NCI-H2196 (cell line): ENCODE results near the gene GP1BA.
"Not testable (repeated sequence)": the region's sequence is repeated elsewhere in the genome, so short reads cannot be mapped to it uniquely, and the experiment has no call there.

Source experiments
- DNase-seq: peaks from one replicate; lab custom pipeline; 2025; ENCODE audit not compliant: unreplicated experiment; lab: John Stamatoyannopoulos, UW

Gene GP1BA

DNA sequence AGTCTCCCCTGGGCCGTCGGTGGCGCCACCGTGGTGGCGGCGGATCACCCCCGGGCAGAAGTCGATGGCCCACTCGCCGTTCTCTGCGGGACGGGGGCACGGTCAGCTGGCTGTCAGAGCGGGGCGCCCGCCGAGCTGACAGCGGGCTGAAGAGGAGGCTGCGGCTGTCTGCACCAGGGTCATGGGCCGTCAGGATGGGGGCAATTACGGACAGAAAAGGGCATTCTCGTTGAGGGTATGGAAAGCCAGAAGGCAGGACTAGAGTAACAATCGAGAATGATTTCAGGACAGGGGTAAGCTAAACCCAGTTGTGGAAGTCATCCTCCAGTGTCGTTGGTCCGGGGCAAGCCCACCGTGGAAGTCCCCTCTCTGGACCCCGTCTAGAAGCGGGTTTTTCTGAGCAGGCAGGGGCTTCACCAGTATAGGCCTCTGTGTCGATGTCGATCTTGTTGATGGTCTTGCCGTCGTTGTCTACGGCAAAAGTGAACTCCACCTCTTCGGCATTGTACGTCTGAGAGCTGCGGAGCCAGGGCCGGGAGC is 30.9 kb upstream of the GP1BA start:
- no peak for DNase-seq

DNA sequence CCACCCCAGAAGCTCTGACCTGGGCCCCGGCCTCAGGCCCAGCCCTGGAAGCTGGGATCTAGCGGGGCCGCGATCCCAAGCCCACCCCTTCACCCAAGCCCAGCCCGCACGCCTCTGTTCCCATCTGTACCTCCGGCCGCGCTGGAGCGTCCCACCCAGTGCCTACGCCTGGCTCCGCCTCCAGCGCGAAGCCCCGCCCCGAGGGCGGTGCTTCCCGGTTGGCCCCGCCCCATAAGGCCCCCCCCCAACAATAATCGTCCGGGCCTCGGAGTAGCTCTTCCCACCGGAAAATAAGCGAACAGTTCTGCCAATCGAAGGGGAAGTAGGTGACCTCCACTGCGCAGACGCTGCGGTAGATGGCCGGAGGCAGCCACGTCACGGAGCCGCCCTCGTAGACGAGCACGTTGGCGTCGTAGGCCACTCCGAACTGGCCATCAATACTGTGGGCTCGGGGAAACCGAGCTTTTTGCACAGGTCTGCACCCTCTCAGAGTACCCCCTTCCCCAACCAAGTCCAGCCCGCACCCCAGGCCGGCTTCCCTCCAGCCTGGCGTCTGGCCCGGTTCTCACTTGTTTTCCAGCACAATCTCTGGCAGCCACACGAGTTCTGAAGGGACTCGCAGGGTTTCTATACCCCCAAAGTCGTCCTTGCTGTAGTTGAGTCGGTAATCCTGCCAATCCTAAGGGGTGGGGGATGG is 30.3 kb upstream of the GP1BA start:
- DNase-seq, result no peak

DNA sequence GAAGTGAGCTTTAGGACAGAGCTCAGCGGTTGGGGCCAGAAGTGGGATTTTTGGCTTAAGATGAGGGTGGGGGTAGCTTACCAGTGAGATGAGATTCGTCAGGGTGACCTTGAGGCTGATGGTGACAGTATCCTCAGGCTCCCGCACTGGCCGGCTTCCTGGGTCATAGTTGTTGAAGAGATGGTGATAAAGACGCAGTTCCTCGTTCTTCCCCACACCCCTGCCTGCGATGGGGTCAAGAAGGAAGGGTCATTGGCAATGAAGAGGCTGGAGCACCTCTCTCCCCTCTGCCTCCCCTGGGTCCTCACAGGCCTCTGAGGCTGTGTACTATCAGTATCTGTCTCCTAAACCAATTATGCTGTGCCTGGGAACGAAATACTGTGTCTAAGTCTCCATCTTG is 29.5 kb upstream of the GP1BA start:
- DNase-seq, result no peak

DNA sequence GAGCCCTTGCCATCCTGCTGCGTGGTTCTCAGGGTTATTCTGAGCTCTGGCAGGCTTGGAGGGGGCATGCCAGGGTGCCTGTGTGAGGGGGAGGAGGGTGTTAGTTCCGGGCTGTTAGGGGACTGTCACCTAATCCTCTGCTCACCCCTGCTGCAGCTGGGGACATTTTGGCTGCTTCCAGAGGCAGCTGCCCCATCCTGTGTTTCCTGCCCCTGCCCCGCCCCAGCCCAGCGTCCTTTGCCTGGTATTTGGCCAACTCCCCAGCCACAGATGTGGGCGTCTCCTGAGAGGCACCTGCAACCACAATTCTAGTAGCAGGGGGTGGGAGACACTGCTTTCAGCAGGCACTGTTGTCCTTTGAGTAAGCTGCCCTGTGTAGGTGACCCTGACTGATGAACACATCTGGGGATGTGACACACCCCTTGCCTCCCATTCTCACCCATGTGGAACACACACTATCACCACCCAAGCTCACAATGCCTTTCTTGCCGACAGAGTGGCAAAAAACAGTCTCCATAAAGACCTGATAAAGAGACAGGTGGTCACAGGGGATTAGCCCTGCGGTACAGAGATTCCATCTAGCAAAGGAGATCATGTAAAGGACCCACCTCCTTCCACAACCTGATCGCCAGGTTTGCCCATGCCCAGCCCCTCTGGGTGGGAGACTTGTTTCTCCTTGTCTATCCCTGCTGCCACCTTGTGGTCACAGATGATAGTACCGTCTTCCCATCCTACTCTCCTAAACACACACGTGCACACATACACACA is 28.8 kb upstream of the GP1BA start, which contains the start of gene CHRNE:
TSS of gene CHRNE (minus strand) at position 48 of the 768 bp plus-strand sequence. CDS start at position 13, 35 bp downstream.
- DNase-seq, result peak; percentile 66

DNA sequence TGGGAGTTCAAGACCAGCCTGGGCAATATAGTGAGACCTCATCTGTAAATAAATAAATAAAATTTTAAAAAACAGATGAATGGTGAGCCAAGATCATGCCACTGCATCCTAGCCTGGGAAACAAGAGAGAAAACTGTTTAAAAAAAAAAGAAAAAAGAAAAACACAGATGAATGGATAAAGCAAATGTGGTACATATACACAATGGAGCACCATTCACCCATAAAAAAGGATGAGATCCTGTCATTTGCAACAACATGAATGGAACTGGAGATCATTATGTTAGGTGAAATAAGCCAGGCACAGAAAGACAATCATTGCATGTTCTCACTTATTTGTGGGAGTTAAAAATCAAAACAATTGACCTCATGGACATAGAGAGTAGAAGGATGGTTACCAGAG is 25.4 kb upstream of the GP1BA start:
- DNase-seq, result not testable (repeated sequence)

DNA sequence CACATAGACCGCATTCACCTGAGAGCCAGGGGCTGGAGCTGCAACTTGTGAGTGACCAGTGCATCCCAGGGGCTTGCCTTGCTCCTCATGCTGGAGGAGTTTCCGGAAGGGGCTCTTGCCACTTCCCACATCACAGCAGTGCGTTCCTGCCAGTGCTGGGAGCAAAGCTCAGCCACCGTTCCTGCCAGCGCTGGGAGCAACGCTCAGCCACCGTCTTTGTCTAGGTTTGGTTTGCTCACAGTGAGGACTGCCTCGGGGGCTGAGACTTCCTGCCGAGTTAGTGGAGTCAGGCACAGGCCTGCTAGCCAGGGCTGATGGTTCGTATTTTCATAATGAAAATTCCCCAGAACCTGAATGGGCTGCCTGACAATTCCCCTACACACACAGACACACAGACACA is 23.8 kb upstream of the GP1BA start:
- DNase-seq, result no peak

DNA sequence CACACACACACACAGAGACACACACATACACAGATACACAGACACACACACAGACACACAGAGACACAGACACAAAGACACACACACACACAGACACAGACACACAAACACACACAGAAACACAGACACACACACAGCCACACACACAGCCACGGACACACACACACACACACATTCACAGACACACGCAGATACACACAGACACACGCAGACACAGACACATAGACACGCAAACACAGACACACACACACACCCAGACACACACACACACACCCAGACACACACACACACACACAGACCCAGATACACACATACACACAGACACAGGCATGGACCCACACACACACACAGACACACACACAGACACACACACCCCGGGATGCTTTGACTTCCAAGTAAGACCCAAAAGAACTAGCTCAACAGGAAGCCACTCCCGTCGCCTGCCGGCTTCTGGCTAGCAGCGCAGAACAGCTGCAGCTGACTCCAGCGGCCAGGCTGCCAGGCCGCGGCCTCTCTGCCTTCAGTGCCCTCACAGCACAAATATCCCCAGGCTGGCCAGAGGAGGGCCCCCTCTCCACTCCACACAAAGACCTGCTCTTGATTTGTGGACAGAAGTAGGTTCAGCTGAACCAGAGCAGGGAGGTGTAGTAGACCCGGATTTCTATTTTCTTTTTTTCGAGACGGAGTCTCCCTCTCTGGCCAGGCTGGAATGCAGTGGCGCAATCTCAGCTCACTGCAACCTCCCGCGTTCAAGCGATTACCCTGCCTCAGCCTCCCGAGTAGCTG is 23.2 kb upstream of the GP1BA start:
- peak; percentile 72 for DNase-seq

DNA sequence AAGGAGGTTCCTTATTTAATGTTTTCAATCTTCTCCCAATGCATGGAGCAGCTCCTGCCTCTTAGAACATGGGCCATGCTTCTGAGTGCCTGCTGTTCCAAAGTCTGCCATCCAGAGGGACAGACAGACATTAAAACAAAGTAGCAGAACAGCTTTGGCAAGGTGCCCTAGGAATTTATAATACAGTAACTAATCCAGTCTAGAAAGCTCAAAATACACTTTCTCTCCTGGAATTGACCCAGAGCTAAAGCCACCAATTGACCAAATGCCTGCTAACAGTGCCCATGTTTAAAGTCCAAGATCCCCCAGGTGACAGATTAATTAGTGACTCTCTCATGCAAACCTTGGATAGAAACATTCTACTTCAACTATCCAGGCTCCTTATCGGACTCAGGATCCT is 18.1 kb upstream of the GP1BA start:
- DNase-seq, result no peak

DNA sequence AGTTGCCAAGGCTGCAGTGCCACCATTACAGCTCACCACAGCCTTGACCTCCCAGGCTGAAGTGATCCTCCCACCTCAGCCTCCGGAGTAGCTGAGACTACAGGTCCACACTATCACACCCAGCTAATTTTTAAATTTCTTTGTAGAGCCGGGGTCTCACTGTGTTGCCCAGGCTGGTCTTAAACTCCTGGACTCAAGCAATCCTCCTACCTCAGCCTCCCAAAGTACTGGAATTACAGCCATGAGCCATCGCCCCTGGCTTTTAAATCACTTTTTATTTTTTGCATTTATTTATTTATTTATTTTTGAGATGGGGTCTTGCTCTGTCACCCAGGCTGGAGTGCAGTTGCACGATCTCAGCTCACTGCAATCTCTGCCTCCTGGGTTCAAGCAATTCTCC is 17.5 kb upstream of the GP1BA start:
- not testable (repeated sequence) for DNase-seq

DNA sequence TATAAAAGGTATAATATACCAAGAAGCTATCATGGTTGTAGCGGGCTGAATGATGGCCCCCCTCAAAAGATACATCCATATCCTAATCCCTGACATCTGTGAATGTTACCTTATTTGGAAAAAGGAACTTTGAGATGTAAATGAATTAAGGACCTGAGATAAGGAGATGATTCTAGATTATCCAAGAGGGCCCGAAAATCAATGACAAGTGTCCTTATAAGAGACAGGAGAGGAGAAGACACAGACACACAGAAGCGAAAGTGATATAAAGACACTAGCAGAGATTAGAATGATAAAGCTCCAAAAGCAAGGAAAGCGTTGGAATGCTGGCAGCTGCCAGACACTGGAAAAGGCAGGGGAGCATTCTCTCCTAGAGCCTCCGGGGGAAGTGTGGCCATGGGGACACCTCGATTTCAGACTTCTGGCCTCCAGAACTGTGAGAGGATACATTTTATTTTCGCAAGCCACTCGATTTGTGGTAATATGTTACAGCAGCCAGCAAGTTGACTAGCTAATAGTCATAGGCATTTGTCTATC is 12.5 kb upstream of the GP1BA start:
- DNase-seq, result no peak

DNA sequence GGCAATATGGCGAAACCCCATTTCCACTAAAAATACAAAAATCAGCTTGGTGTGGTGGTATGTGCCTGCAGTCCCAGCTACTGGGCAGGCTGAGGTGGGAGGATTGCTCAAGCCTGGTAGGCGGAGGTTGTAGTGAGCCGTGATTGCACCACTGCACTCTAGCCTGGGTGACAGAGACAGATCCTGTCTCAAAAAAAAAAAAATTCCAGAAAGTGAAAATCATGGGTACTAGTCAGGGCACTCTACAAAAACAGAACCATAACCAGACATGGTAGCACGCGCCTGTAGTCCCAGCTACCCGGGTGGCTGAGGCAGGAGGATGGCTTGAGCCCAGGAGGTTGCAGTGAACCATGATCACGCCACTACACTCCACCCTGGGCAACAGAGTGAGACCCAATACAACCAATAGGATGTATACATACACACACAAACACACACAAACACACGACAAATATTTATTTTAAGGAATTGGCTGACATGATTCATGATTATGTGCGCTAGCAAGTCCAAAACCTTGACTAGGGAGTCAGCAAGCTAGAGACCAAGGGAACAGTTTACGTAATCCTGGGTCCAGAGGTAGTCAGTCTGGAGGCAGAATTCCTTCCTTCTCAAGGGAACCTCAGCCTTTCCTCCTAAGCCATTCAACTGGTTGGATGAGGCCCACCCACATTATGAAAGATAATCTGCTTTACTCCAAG is 11.6 kb upstream of the GP1BA start:
- DNase-seq, result no peak

DNA sequence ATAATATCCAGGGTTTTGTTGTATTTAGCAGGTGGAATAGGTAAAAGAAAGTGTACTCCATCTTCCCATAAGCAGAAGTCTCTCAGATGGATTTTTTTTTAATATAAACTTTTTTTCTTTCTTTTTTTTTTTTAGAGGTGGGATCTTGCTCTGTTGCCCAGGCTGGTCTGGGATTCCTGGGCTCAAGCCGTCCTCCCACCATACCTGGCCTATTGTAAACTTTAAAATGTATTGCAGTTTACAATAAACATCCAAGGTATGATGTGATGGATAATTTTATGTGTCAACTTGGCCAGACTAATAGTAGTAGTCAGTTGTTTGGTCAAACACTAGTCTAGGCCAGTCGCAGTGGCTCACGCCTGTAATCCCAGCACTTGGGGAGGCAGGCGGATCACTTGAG is 10.8 kb upstream of the GP1BA start:
- no peak for DNase-seq

DNA sequence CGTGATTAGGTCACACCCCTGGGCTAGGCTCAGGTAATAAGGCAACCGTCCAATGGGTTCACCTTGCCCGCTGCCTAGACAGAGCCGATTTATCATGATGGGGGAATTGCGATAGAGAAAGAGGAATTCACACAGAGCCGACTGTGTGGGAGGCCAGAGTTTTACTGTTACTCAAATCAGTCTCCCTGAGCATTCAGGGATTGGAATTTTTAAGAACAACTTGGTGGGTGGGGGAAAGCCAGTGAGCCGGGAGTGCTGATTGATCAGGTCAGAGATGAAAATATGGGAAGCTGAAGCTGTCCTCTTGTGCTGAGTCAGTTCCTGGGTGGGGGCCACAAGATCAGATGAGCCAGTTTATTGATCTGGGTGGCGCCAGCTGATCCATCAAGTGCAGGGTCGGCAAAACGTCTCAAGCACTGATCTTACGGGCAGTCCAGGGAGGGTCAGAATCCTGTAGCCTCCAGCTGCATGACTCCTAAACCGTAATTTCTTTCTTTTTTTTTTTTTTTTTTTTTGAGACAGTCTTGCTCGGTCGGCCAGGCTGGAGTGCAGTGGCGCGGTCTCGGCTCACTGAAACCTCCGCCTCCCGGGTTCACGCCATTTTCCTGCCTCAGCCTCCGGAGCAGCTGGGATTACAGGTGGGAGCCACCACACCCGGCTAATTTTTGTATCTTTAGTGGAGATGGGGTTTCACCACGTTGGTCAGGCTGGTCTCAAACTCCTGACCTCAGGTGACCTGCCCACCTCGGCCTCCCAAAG is 5.3 kb upstream of the GP1BA start:
- not testable (repeated sequence) for DNase-seq

DNA sequence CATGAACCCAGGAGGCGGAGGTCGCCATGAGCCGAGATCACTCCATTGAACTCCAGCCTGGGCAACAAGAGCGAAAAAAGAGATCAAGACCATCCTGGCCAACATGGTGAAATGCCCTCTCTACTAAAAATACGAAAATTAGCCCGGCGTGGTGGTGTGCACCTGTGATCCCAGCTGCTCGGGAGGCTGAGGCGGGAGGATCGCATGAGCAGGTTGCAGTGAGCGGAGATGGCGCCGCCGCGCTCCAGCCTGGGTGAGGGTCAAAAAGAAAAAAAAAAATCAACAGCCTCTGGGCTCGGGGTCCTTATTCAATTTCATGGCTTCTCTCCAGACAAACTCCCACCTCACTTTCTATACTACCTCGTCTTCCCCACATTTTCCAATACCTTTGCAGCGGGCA is 3.2 kb upstream of the GP1BA start:
- DNase-seq, result no peak

DNA sequence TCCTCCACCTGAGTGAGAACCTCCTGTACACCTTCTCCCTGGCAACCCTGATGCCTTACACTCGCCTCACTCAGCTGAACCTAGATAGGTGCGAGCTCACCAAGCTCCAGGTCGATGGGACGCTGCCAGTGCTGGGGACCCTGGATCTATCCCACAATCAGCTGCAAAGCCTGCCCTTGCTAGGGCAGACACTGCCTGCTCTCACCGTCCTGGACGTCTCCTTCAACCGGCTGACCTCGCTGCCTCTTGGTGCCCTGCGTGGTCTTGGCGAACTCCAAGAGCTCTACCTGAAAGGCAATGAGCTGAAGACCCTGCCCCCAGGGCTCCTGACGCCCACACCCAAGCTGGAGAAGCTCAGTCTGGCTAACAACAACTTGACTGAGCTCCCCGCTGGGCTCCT is 679 bp downstream of the GP1BA start:
- DNase-seq, result no peak

DNA sequence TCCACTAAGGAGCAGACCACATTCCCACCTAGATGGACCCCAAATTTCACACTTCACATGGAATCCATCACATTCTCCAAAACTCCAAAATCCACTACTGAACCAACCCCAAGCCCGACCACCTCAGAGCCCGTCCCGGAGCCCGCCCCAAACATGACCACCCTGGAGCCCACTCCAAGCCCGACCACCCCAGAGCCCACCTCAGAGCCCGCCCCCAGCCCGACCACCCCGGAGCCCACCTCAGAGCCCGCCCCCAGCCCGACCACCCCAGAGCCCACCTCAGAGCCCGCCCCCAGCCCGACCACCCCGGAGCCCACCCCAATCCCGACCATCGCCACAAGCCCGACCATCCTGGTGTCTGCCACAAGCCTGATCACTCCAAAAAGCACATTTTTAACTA is 1.6 kb downstream of the GP1BA start:
- no peak for DNase-seq

DNA sequence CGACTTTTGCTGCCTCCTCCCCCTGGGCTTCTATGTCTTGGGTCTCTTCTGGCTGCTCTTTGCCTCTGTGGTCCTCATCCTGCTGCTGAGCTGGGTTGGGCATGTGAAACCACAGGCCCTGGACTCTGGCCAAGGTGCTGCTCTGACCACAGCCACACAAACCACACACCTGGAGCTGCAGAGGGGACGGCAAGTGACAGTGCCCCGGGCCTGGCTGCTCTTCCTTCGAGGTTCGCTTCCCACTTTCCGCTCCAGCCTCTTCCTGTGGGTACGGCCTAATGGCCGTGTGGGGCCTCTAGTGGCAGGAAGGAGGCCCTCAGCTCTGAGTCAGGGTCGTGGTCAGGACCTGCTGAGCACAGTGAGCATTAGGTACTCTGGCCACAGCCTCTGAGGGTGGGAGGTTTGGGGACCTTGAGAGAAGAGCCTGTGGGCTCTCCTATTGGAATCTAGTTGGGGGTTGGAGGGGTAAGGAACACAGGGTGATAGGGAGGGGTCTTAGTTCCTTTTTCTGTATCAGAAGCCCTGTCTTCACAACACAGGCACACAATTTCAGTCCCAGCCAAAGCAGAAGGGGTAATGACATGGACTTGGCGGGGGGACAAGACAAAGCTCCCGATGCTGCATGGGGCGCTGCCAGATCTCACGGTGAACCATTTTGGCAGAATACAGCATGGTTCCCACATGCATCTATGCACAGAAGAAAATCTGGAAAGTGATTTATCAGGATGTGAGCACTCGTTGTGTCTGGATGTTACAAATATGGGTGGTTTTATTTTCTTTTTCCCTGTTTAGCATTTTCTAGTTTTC is 2.3 kb downstream of the GP1BA start:
- peak; percentile 21 for DNase-seq

DNA sequence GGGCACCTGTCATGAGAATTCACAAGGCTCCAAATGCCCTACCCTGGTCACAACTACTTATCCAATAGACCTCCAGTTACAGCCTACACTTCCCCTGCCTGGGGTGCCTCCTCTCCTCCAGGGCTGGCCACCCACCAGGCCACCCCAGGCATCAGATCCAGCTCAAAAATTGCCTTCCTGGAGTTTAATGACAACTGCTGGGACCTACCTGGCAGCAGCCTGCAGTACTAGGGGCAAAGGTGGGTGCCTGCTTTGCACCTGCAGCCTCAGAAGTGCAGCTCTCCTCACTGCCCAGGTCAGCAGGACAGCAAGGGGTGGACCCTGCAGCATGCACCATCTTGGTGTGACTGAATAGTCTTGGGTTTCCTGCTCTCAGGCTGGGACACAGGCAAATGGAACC is 3.6 kb downstream of the GP1BA start:
- DNase-seq, result no peak

DNA sequence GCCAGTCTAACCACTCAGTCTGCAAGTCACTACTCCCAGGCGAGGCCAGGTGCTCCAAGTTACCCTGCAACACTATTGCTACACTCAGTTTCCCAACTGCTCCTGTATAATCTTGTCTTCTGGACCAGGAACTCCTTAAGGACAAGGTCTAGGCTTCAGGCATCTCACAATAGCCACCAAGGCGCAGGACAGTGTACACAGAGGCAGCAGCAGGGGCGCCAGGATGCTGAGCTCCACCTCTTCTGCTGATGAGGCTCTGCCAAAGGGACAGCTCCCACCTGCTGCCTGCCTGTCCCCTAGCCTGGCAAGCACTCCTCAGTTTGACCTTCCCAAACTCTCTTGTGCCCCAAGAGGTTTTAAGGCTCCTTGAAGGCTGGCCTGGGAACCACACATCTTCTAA is 4.4 kb downstream of the GP1BA start:
- no peak for DNase-seq
